ENCODE measurements around the gene THAP10.
"Not testable (repeated sequence)": the region's sequence is repeated elsewhere in the genome, so short reads cannot be mapped to it uniquely, and the experiment has no call there.

Gene THAP10

GRCh38 chr15:70931821-70932220, 39.6 kb upstream of the THAP10 start:
- H2AK5ac ChIP-seq (ENCODE audit: low read length): no peak overlapping the region
- no peak overlapping the region for H3K27ac ChIP-seq (ENCODE audit: low read depth, low read length)
- H3K36me3 ChIP-seq (ENCODE audit: control insufficient read depth, insufficient read depth, low read length): no peaks in the 10 kb centered on the region
- no peaks in the 10 kb centered on the region for H3K27me3 ChIP-seq (ENCODE audit: insufficient read depth, low read length, poor library complexity)
- H4K5ac ChIP-seq (ENCODE audit: low read length): no peak overlapping the region
- no peaks in the 10 kb centered on the region for H3K79me1 ChIP-seq (ENCODE audit: low read length)
- H2BK5ac ChIP-seq (ENCODE audit: low read length): no peak overlapping the region
- no peak overlapping the region for H3K4me3 ChIP-seq (ENCODE audit: low read length)
- no peak overlapping the region for H4K8ac ChIP-seq (ENCODE audit: low read depth, low read length)
- no peak overlapping the region for H2BK120ac ChIP-seq (ENCODE audit: low read depth, low read length)
- no peaks in the 10 kb centered on the region for H3K79me2 ChIP-seq (ENCODE audit: control insufficient read depth, insufficient read depth, low read length)
- no peak overlapping the region for H3K4me2 ChIP-seq (ENCODE audit: low read length)
- H3K23ac ChIP-seq (ENCODE audit: low read length): no peak overlapping the region
- H2BK15ac ChIP-seq (replicated peaks; ENCODE audit: low read depth): no peak overlapping the region
- H3K56ac ChIP-seq (ENCODE audit: low read length): no peak overlapping the region
- no peak for DNase-seq
- no peaks in the 10 kb centered on the region for H3K4me1 ChIP-seq (ENCODE audit: control insufficient read depth, low read depth, low read length)
- no peak overlapping the region for H3K9ac ChIP-seq (ENCODE audit: low read length)
- H3K4ac ChIP-seq (ENCODE audit: low read depth, low read length): no peak overlapping the region
- H3K18ac ChIP-seq (ENCODE audit: low read length): no peak overlapping the region

- H3K18ac ChIP-seq (ENCODE audit: low read length); DNase-seq; H4K8ac ChIP-seq (ENCODE audit: low read depth, low read length); H2BK5ac ChIP-seq (ENCODE audit: low read length); H2BK15ac ChIP-seq (replicated peaks; ENCODE audit: low read depth); H3K79me1 ChIP-seq (ENCODE audit: low read length); H3K56ac ChIP-seq (ENCODE audit: low read length); H2BK120ac ChIP-seq (ENCODE audit: low read depth, low read length); H3K27me3 ChIP-seq (ENCODE audit: insufficient read depth, low read length, poor library complexity); H3K79me2 ChIP-seq (ENCODE audit: control insufficient read depth, insufficient read depth, low read length); H3K23ac ChIP-seq (ENCODE audit: low read length); H3K4me1 ChIP-seq (ENCODE audit: control insufficient read depth, low read depth, low read length); H3K36me3 ChIP-seq (ENCODE audit: control insufficient read depth, insufficient read depth, low read length); H3K27ac ChIP-seq (ENCODE audit: low read depth, low read length); H4K5ac ChIP-seq (ENCODE audit: low read length); H3K4ac ChIP-seq (ENCODE audit: low read depth, low read length); H3K9ac ChIP-seq (ENCODE audit: low read length); H2AK5ac ChIP-seq (ENCODE audit: low read length); H3K4me2 ChIP-seq (ENCODE audit: low read length); H3K4me3 ChIP-seq (ENCODE audit: low read length): not testable (repeated sequence)
- WGBS (ENCODE audit: extremely low coverage, insufficient coverage, low lambda C conversion rate): no CpG with 5 or more reads among the region's 1 CpG
These were observed 34.7 kb upstream of the THAP10 start for GRCh38 chr15:70926914-70927313.

- Histone ChIP-seq H2BK5ac (ENCODE audit: low read length) (no peak overlapping the region), H3K36me3 (ENCODE audit: control insufficient read depth, insufficient read depth, low read length) (no peaks in the 10 kb centered on the region), H3K27ac (ENCODE audit: low read depth, low read length) (no peak overlapping the region), H3K18ac (ENCODE audit: low read length) (no peak overlapping the region), H4K8ac (ENCODE audit: low read depth, low read length) (no peak overlapping the region), H3K23ac (ENCODE audit: low read length) (no peak overlapping the region), H3K4me3 (ENCODE audit: low read length) (no peak overlapping the region), H3K56ac (ENCODE audit: low read length) (no peak overlapping the region), H3K4me1 (ENCODE audit: control insufficient read depth, low read depth, low read length) (no peaks in the 10 kb centered on the region), H3K79me1 (ENCODE audit: low read length) (no peaks in the 10 kb centered on the region), H3K79me2 (ENCODE audit: control insufficient read depth, insufficient read depth, low read length) (no peaks in the 10 kb centered on the region), H3K4ac (ENCODE audit: low read depth, low read length) (no peak overlapping the region), H3K4me2 (ENCODE audit: low read length) (no peak overlapping the region), H2BK15ac (replicated peaks; ENCODE audit: low read depth) (no peak overlapping the region), H3K27me3 (ENCODE audit: insufficient read depth, low read length, poor library complexity) (no peaks in the 10 kb centered on the region), H2BK120ac (ENCODE audit: low read depth, low read length) (no peak overlapping the region), H2AK5ac (ENCODE audit: low read length) (no peak overlapping the region), H4K5ac (ENCODE audit: low read length) (no peak overlapping the region), H3K9ac (ENCODE audit: low read length) (no peak overlapping the region)
- no peak for DNase-seq
- no CpG with 5 or more reads among the region's 2 CpGs for WGBS (ENCODE audit: extremely low coverage, insufficient coverage, low lambda C conversion rate)
These were observed 31.3 kb upstream of the THAP10 start for GRCh38 chr15:70923311-70924080.

GRCh38 chr15:70922119-70922518, 29.9 kb upstream of the THAP10 start:
- no peak overlapping the region for H2BK120ac ChIP-seq (ENCODE audit: low read depth, low read length)
- no peak overlapping the region for H3K4ac ChIP-seq (ENCODE audit: low read depth, low read length)
- no peaks in the 10 kb centered on the region for H3K27me3 ChIP-seq (ENCODE audit: insufficient read depth, low read length, poor library complexity)
- H3K4me2 ChIP-seq (ENCODE audit: low read length): no peak overlapping the region
- H3K27ac ChIP-seq (ENCODE audit: low read depth, low read length): no peak overlapping the region
- H2BK15ac ChIP-seq (replicated peaks; ENCODE audit: low read depth): no peak overlapping the region
- no peak overlapping the region for H4K8ac ChIP-seq (ENCODE audit: low read depth, low read length)
- no peak overlapping the region for H2AK5ac ChIP-seq (ENCODE audit: low read length)
- no peak overlapping the region for H3K9ac ChIP-seq (ENCODE audit: low read length)
- DNase-seq: no peak
- H3K79me2 ChIP-seq (ENCODE audit: control insufficient read depth, insufficient read depth, low read length): no peaks in the 10 kb centered on the region
- H3K18ac ChIP-seq (ENCODE audit: low read length): no peak overlapping the region
- H3K4me3 ChIP-seq (ENCODE audit: low read length): no peak overlapping the region
- H3K79me1 ChIP-seq (ENCODE audit: low read length): no peaks in the 10 kb centered on the region
- H3K4me1 ChIP-seq (ENCODE audit: control insufficient read depth, low read depth, low read length): no peaks in the 10 kb centered on the region
- H3K56ac ChIP-seq (ENCODE audit: low read length): no peak overlapping the region
- no CpG with 5 or more reads among the region's 2 CpGs for WGBS (ENCODE audit: extremely low coverage, insufficient coverage, low lambda C conversion rate)
- no peak overlapping the region for H3K23ac ChIP-seq (ENCODE audit: low read length)
- H2BK5ac ChIP-seq (ENCODE audit: low read length): no peak overlapping the region
- no peaks in the 10 kb centered on the region for H3K36me3 ChIP-seq (ENCODE audit: control insufficient read depth, insufficient read depth, low read length)
- H4K5ac ChIP-seq (ENCODE audit: low read length): no peak overlapping the region

- H4K5ac ChIP-seq (ENCODE audit: low read length): no peak overlapping the region
- H3K36me3 ChIP-seq (ENCODE audit: control insufficient read depth, insufficient read depth, low read length): no peaks in the 10 kb centered on the region
- H2BK5ac ChIP-seq (ENCODE audit: low read length): no peak overlapping the region
- DNase-seq: no peak
- H3K18ac ChIP-seq (ENCODE audit: low read length): no peak overlapping the region
- no peaks in the 10 kb centered on the region for H3K27me3 ChIP-seq (ENCODE audit: insufficient read depth, low read length, poor library complexity)
- H2BK15ac ChIP-seq (replicated peaks; ENCODE audit: low read depth): no peak overlapping the region
- no peak overlapping the region for H3K4ac ChIP-seq (ENCODE audit: low read depth, low read length)
- H3K79me2 ChIP-seq (ENCODE audit: control insufficient read depth, insufficient read depth, low read length): no peaks in the 10 kb centered on the region
- no peak overlapping the region for H3K4me3 ChIP-seq (ENCODE audit: low read length)
- H2BK120ac ChIP-seq (ENCODE audit: low read depth, low read length): no peak overlapping the region
- no peak overlapping the region for H3K4me2 ChIP-seq (ENCODE audit: low read length)
- no peaks in the 10 kb centered on the region for H3K79me1 ChIP-seq (ENCODE audit: low read length)
- WGBS (ENCODE audit: extremely low coverage, insufficient coverage, low lambda C conversion rate): no CpG with 5 or more reads among the region's 1 CpG
- H3K27ac ChIP-seq (ENCODE audit: low read depth, low read length): no peak overlapping the region
- H3K9ac ChIP-seq (ENCODE audit: low read length): no peak overlapping the region
- no peak overlapping the region for H3K56ac ChIP-seq (ENCODE audit: low read length)
- H2AK5ac ChIP-seq (ENCODE audit: low read length): no peak overlapping the region
- no peak overlapping the region for H4K8ac ChIP-seq (ENCODE audit: low read depth, low read length)
- H3K23ac ChIP-seq (ENCODE audit: low read length): no peak overlapping the region
- no peaks in the 10 kb centered on the region for H3K4me1 ChIP-seq (ENCODE audit: control insufficient read depth, low read depth, low read length)
These were observed 28.9 kb upstream of the THAP10 start for GRCh38 chr15:70920981-70921696.
